ENCODE results near the gene INCA1. TPM values are rescaled to one million over a fixed set of nuclear protein-coding genes. Genes with fewer than 3 reads are reported as not detected.

Gene INCA1
- total and polyA plus RNA-seq, 4 donors = 0.50 to 7.9 (median 4.6) TPM

GRCh38 chr17:4998027-4998731, 857 bp upstream of the INCA1 start:
- under 1% methylated on average over 55 of the region's 55 CpGs for WGBS (ENCODE audit: insufficient coverage)
- peak overlapping the region; percentile 66 for H3K4me3 ChIP-seq (ENCODE audit: low read depth, low read length)
- peak in 1 of 6 donors; percentile 3 for DNase-seq (ENCODE audit: low read depth in 4 of 6, low spot score in 6 of 6)
- peaks cover 30% of the 10 kb centered on the region for H3K4me1 ChIP-seq (ENCODE audit: control insufficient read depth, insufficient read depth, low read length)
- H3K27ac ChIP-seq (ENCODE audit: low read depth, low read length) = no peak overlapping the region
- H3K27me3 ChIP-seq (ENCODE audit: control insufficient read depth, insufficient read depth, low read length) = no peaks in the 10 kb centered on the region
- no peaks in the 10 kb centered on the region for H3K9me3 ChIP-seq (ENCODE audit: control insufficient read depth, insufficient read depth, low read length)
- H3K36me3 ChIP-seq (ENCODE audit: control insufficient read depth, insufficient read depth, low read length) = peaks cover 36% of the 10 kb centered on the region

DNA sequence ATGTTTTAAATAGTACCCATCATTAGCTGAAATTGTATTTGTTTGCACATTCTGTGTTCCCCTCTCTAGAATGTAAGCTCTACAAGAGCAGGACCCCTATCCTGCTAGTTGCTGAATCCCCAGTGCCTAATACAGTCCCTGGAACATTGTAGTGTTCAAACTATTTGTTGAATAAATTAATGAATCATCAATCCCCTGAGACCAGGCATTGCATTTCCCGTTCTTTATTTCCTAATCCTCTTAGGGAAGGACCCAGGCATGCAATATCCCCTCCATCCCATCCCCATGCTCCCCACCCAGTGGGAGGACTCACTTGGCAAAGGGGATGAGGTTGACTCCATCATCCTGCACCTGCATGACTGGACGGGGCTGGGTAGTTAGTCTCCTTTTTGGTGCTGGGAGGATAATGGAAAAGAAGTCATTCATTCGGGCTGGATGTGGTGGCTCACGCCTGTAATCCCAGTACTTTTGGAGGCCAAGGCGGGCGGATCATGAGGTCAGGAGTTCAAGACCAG, 3.2 kb downstream of the INCA1 start:
- Histone ChIP-seq H3K36me3 (ENCODE audit: control insufficient read depth, insufficient read depth, low read length) (peaks cover 2% of the 10 kb centered on the region), H3K4me1 (ENCODE audit: control insufficient read depth, insufficient read depth, low read length) (peaks cover 20% of the 10 kb centered on the region), H3K4me3 (ENCODE audit: low read depth, low read length) (no peak overlapping the region), H3K9me3 (ENCODE audit: control insufficient read depth, insufficient read depth, low read length) (no peaks in the 10 kb centered on the region), H3K27me3 (ENCODE audit: control insufficient read depth, insufficient read depth, low read length) (no peaks in the 10 kb centered on the region), H3K27ac (ENCODE audit: low read depth, low read length) (no peak overlapping the region)
- no CpG with 5 or more reads among the region's 6 CpGs for WGBS (ENCODE audit: insufficient coverage)
- no peak for DNase-seq (ENCODE audit: low read depth in 4 of 6, low spot score in 6 of 6)

GRCh38 chr17:4987767-4988567, 9.4 kb downstream of the INCA1 start:
- 5% methylated on average over 26 of the region's 30 CpGs for WGBS (ENCODE audit: insufficient coverage)
- H3K4me1 ChIP-seq (ENCODE audit: control insufficient read depth, insufficient read depth, low read length) = peaks cover 34% of the 10 kb centered on the region

GRCh38 chr17:4986951-4987766, 10.2 kb downstream of the INCA1 start, which contains the start of gene CAMTA2:
TSS of gene CAMTA2 (minus strand) at chr17:4987675. CDS start at chr17:4986222, 1,453 bp downstream.
- Histone ChIP-seq H3K27ac (ENCODE audit: low read depth, low read length) (peak within 1 kb of the TSS; percentile 89), H3K9me3 (ENCODE audit: control insufficient read depth, insufficient read depth, low read length) (no peaks in the 10 kb centered on the region), H3K4me3 (ENCODE audit: low read depth, low read length) (peak within 1 kb of the TSS; percentile 85), H3K27me3 (ENCODE audit: control insufficient read depth, insufficient read depth, low read length) (no peaks in the 10 kb centered on the region), H3K36me3 (ENCODE audit: control insufficient read depth, insufficient read depth, low read length) (peaks cover 20% of the 10 kb centered on the region), H3K4me1 (ENCODE audit: control insufficient read depth, insufficient read depth, low read length) (peaks cover 34% of the 10 kb centered on the region)
- WGBS (ENCODE audit: insufficient coverage) = under 1% methylated on average over 77 of the region's 78 CpGs
- DNase-seq (ENCODE audit: low read depth in 4 of 6, low spot score in 6 of 6) = peak in 4 of 6 donors; percentile 61 to 93 (median 83)

More at GRCh38 chr17:4987767-4988567, 9.4 kb downstream of the INCA1 start:
- no peaks in the 10 kb centered on the region for H3K27me3 ChIP-seq (ENCODE audit: control insufficient read depth, insufficient read depth, low read length)
- peak in 2 of 6 donors; percentile 45 to 62 for DNase-seq (ENCODE audit: low read depth in 4 of 6, low spot score in 6 of 6)
- peaks cover 12% of the 10 kb centered on the region for H3K36me3 ChIP-seq (ENCODE audit: control insufficient read depth, insufficient read depth, low read length)
- peak overlapping the region; percentile 85 for H3K4me3 ChIP-seq (ENCODE audit: low read depth, low read length)
- no peaks in the 10 kb centered on the region for H3K9me3 ChIP-seq (ENCODE audit: control insufficient read depth, insufficient read depth, low read length)
- H3K27ac ChIP-seq (ENCODE audit: low read depth, low read length) = peak overlapping the region; percentile 89

DNA sequence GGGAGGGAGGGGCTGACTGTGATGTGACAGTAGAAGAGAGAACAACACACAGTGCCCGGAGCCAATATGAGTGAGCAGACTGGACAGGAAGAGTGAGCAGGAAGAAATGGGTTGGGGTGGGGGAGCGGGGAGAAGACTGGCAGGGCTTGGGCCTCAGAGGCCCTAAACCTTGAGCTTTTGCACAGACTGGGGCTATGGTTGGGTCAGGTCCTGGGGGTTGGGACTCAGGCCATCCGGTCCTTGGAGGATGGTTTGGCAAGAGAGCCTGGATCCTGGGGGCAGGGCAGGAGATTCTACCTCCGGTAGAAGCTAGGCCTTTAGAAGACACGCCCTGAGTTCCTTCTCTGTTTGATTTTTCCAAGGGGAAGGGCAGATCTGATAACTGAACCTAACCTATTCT, 10.9 kb downstream of the INCA1 start:
- peaks cover 34% of the 10 kb centered on the region for H3K4me1 ChIP-seq (ENCODE audit: control insufficient read depth, insufficient read depth, low read length)
- DNase-seq (ENCODE audit: low read depth in 4 of 6, low spot score in 6 of 6) = no peak
- H3K27ac ChIP-seq (ENCODE audit: low read depth, low read length) = peak overlapping the region; percentile 6
- H3K36me3 ChIP-seq (ENCODE audit: control insufficient read depth, insufficient read depth, low read length) = peaks cover 28% of the 10 kb centered on the region
- H3K27me3 ChIP-seq (ENCODE audit: control insufficient read depth, insufficient read depth, low read length) = no peaks in the 10 kb centered on the region
- WGBS (ENCODE audit: insufficient coverage) = 65% methylated on average over 3 of the region's 5 CpGs
- H3K9me3 ChIP-seq (ENCODE audit: control insufficient read depth, insufficient read depth, low read length) = no peaks in the 10 kb centered on the region
- peak overlapping the region; percentile 85 for H3K4me3 ChIP-seq (ENCODE audit: low read depth, low read length)

DNA sequence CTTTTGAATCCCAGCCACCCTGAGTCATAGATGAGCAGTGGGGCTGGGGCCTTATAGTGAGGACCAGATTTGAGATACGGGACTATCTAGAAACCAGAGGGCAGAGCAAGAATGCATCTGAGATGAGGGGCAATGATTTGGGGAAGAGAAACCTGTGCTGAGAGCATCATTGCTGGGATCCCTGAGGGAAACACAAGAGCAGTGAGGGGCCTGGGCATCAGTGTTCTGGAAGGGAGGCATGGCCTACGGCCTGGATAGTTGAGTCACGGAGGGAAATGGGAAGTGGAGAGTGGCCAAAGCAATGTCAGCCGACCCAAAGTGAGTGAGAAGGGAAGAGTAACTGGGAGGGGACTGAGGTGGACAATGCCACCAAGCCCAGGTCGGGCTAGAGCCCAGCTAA, 15.0 kb downstream of the INCA1 start:
- Histone ChIP-seq H3K9me3 (ENCODE audit: control insufficient read depth, insufficient read depth, low read length) (no peaks in the 10 kb centered on the region), H3K27ac (ENCODE audit: low read depth, low read length) (no peak overlapping the region), H3K36me3 (ENCODE audit: control insufficient read depth, insufficient read depth, low read length) (peaks cover 65% of the 10 kb centered on the region), H3K4me3 (ENCODE audit: low read depth, low read length) (no peak overlapping the region), H3K4me1 (ENCODE audit: control insufficient read depth, insufficient read depth, low read length) (peaks cover 21% of the 10 kb centered on the region), H3K27me3 (ENCODE audit: control insufficient read depth, insufficient read depth, low read length) (no peaks in the 10 kb centered on the region)
- DNase-seq (ENCODE audit: low read depth in 4 of 6, low spot score in 6 of 6) = no peak
- 91% methylated on average over 4 of the region's 5 CpGs for WGBS (ENCODE audit: insufficient coverage)

GRCh38 chr17:4980644-4981216, 16.6 kb downstream of the INCA1 start:
- no peak overlapping the region for H3K27ac ChIP-seq (ENCODE audit: low read depth, low read length)

DNA sequence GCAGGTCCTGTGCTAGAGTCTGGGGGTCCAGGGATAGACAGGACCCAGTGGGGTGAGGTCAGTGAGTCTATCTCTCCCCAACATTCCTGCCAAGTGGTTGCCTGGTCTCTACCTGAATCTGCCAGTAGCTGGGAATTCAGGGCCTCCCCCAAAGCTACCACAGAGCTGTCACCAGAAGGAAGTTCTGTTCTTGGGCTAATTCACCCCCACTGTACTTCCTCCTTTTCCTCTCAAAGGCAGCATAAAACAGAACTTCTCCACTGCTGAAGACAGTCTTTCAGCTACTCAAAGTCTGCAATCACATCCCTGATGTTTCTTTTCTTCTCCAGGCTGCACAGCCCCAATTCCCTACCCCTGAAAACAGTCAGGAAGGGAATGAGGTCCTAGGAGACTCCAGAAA, 18.6 kb downstream of the INCA1 start:
- no peak overlapping the region for H3K4me3 ChIP-seq (ENCODE audit: low read depth, low read length)
- no peak for DNase-seq (ENCODE audit: low read depth in 4 of 6, low spot score in 6 of 6)
- peaks cover 5% of the 10 kb centered on the region for H3K4me1 ChIP-seq (ENCODE audit: control insufficient read depth, insufficient read depth, low read length)
- peaks cover 81% of the 10 kb centered on the region for H3K36me3 ChIP-seq (ENCODE audit: control insufficient read depth, insufficient read depth, low read length)
- no peak overlapping the region for H3K27ac ChIP-seq (ENCODE audit: low read depth, low read length)
- no peaks in the 10 kb centered on the region for H3K27me3 ChIP-seq (ENCODE audit: control insufficient read depth, insufficient read depth, low read length)
- no peaks in the 10 kb centered on the region for H3K9me3 ChIP-seq (ENCODE audit: control insufficient read depth, insufficient read depth, low read length)

More at GRCh38 chr17:4980644-4981216, 16.6 kb downstream of the INCA1 start:
- Histone ChIP-seq H3K27me3 (ENCODE audit: control insufficient read depth, insufficient read depth, low read length) (no peaks in the 10 kb centered on the region), H3K4me1 (ENCODE audit: control insufficient read depth, insufficient read depth, low read length) (peaks cover 8% of the 10 kb centered on the region), H3K36me3 (ENCODE audit: control insufficient read depth, insufficient read depth, low read length) (peaks cover 71% of the 10 kb centered on the region), H3K4me3 (ENCODE audit: low read depth, low read length) (no peak overlapping the region), H3K9me3 (ENCODE audit: control insufficient read depth, insufficient read depth, low read length) (no peaks in the 10 kb centered on the region)
- DNase-seq (ENCODE audit: low read depth in 4 of 6, low spot score in 6 of 6) = peak in 2 of 6 donors; percentile 88 to 90
- WGBS (ENCODE audit: insufficient coverage) = 42% methylated on average over 4 of the region's 6 CpGs

Measured in spinal cord (tissue), 10 donors.